GM23248 (cell line): ENCODE measurements around the gene CXADR.

Experiments
- EZH2 ChIP-seq: fragments of 200-600 bp; sonication (generic); IDR thresholded peaks from 2 replicates; pipeline ENCODE4 v1.6.1; 2018; ENCODE audit warnings: antibody characterized with exemption, mild to moderate bottlenecking; ENCODE audit not compliant: insufficient read depth, poor library complexity, severe bottlenecking
- EZH2phosphoT487 ChIP-seq: fragments of 200-600 bp; sonication (generic); IDR thresholded peaks from 2 replicates; pipeline ENCODE4 v1.6.1; 2018; ENCODE audit warnings: antibody characterized with exemption, moderate library complexity, mild to moderate bottlenecking, low read depth; ENCODE audit not compliant: insufficient read depth

DNA sequence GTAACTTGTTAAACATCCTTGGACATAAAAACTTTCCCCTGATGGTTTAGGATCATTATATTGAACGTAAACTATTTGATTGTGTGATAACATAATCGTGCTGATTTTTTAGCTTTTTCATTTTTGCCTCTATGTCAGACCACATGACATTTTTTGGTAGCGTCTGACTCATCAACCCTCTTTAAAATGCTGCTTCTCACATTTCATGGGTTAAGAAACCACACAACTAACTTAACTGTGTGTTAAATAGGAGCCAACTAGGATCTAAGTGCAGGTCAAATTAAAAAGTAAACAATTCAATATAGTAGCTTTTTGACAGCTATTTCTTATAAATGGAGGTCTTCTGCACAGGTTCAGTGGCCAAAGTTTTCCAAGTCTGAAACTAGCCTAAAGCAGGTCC is 90.0 kb downstream of the CXADR start:
- TF ChIP-seq EZH2 (no peak), EZH2phosphoT487 (no peak)
